A673 (cell line): ENCODE results near the gene FAXDC2.

Experiments
- EZH2 ChIP-seq: fragments of 200-600 bp; sonication (generic); IDR thresholded peaks from 2 replicates; pipeline ENCODE4 v1.6.1; 2017; ENCODE audit warnings: borderline replicate concordance, low read depth, mild to moderate bottlenecking, mixed read lengths, antibody characterized with exemption, low read length; ENCODE audit not compliant: poor library complexity, severe bottlenecking
- TF ChIP-seq, protein P1 (sequence below): fragments of 300-800, 200-600 bp; sonication (generic); conservative IDR thresholded peaks from 2 replicates; pipeline ENCODE4 v1.5.1; 2017; ENCODE audit warnings: low read depth, mild to moderate bottlenecking, antibody characterized with exemption, low read length, moderate library complexity, mixed read lengths

DNA sequence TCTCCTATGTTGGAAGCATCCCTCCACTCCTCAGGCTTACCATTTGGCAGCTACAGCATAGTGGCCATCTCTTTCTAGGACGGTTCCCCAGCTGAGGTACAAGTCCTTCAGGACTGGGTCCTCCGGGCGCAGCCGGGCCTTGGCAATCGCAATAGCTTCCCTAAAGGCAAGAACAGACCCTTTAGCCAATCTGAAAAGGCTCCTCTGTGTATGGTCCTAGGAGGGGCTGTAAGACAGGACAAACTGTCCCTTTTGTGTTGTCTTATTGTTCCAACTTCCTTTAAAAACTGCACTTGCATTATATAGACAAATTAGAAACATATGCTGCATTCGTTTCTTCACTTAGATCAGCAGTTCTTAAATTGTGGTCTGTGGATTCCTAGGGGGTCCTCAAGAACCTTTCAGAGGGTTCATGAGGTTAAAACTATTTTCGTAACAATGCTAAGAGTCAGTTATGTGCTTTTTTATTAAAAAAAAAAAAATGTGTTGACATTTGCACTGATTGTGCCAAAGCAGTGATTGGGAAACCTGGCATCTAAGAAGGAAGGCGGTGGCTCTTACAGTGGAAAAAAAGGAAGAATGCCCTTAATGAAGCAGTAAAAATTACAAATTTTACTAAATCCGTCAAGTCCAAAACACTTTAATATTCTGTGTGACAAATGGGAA lies 48.9 kb upstream of the FAXDC2 start:
- no peak for TF ChIP-seq EZH2
- TF ChIP-seq, protein P1, sequence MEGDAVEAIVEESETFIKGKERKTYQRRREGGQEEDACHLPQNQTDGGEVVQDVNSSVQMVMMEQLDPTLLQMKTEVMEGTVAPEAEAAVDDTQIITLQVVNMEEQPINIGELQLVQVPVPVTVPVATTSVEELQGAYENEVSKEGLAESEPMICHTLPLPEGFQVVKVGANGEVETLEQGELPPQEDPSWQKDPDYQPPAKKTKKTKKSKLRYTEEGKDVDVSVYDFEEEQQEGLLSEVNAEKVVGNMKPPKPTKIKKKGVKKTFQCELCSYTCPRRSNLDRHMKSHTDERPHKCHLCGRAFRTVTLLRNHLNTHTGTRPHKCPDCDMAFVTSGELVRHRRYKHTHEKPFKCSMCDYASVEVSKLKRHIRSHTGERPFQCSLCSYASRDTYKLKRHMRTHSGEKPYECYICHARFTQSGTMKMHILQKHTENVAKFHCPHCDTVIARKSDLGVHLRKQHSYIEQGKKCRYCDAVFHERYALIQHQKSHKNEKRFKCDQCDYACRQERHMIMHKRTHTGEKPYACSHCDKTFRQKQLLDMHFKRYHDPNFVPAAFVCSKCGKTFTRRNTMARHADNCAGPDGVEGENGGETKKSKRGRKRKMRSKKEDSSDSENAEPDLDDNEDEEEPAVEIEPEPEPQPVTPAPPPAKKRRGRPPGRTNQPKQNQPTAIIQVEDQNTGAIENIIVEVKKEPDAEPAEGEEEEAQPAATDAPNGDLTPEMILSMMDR = no peak
